Activated CD4-positive, alpha-beta T cell treated with anti-CD3 and anti-CD28 coated beads, Interleukin-2, amount 50 U/mL, for 24 hours (primary cell): ENCODE measurements around the gene SLC38A1.

Source experiments
- DNase-seq, 2 donors: peaks; one replicate each; pipeline ENCODE4 v3.0.0-alpha.2; 2020; ENCODE audit warnings: low read depth in 1 of 2, low spot score in 1 of 2

Gene SLC38A1

DNA sequence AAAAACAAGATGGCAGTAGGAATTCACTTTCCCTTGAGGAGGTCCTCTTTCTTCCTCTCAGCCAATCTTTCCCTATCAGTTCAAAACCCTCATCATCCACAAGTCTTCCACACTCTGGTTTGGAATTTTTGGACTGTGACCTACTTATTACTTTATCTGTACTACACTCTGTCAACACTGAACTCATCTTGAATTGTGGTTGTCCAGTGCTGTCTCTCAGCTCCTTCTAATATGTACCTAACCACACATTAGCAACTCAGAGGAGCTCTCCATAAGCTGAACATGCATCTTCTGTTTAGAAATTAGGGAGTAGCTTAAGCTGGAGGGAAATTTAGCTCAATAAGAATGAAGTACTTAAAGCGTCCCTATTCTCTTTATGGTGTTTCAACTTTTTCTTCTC is 34.8 kb downstream of the SLC38A1 start:
- no peak for DNase-seq

DNA sequence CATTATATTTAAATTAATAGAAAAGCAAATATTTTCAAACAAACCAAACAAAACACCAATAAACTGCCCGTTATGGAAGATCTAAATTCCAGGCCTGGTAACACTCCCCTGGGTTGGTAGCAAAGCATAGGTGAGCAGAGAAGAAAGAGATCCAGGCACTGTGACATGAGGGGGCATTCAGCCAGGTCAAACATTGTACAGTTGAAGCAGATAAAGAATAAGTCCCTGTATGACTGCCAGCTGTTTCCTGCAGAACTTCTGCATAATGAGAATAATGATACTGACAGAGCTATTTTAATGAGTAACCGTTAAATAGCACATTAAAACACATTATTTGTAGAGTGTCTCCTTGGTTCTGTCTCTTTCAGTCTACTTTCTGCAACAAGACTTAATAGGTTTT is 35.4 kb downstream of the SLC38A1 start:
- no peak for DNase-seq

DNA sequence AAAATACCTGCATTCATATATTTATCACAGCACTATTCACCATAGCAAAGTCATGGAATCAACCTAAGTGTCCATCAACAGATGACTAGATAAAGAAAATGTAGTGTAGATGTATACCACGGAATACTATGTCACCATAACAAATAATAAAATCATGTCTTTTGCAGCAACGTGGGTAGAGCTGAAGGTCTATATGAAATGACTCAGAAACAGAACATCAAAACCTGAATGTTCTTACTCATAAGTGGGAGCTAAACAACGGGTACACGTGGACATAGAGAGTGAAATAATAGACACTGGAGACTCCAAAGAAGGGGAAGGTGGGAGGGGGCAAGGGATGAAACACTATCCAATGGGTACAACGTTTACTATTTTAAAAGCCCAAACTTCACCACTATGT is 37.9 kb downstream of the SLC38A1 start:
- no peak for DNase-seq

DNA sequence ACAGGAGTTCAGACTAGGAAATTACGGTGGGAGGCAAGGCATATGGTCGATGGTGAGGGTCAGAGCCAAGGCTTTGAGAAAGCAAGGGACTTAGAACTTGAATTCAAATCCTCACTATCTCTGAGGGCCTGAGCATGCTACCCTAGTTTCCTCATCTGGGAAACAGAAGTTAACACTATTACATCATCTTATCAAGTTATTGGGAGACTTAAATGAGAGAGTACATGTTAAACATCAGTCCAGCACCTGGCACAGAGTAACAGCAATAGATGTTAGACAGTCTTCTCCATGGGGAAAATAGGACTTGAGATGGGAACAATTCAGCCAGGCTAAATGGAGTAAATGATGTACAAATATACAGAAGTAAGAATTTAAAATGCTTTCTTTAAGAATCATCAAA is 38.5 kb downstream of the SLC38A1 start:
- DNase-seq, result no peak

DNA sequence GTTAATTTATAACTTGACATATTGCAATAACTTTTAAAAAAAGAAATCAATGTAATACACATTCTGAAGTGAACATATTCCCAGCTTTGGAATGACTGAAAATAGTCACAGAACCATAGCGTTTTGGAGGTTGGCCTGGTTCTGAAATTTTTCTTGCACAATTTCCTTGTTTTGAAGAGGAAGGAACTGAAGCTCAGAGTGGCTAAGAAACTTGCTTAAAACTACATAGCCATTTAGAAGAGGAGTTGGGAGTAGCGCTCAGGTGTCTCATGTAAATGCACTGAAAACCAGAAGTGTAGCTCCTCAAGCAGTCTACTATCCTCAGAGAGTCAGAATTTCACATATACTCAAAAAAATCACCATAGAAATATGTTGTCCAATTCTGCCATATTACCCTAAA is 41.2 kb downstream of the SLC38A1 start:
- DNase-seq, result no peak

DNA sequence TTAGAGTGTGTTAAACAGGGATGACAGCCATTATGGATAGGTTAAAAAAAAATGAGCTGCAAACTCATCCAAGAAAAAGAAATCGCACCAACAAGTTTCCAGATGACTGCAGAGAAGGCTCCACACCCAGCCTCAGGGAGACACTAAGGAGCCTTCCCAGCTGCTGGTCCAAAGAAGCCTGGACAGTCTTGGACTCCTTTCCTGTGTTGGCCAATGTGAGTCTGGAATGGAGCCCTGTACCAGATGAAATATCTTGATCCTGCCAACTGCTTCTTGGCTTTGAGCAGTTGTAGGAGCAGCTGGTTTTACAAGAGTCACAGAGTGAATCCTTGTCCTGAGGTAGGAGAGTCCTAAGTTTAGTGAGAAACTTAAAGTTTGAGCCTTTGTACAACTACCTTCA is 44.5 kb downstream of the SLC38A1 start:
- DNase-seq, result no peak

DNA sequence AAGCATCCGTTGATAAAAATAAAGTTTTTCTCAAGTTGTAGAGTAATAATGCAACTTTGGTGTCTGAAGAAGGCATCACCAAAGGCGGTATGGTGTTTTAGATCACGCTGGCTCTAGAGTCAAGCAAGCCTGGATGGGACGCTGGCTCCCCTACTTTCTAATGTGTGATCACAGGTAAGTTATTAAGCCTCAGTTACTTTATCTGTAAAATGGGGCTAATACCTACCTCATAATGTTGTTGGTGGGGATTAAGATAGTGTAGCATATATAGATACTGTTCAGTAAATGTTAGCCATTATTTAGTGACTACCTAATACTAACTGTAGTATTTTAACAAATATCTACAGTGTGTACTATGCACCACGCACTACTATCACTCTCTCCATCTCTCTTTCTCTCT is 45.8 kb downstream of the SLC38A1 start:
- no peak for DNase-seq

DNA sequence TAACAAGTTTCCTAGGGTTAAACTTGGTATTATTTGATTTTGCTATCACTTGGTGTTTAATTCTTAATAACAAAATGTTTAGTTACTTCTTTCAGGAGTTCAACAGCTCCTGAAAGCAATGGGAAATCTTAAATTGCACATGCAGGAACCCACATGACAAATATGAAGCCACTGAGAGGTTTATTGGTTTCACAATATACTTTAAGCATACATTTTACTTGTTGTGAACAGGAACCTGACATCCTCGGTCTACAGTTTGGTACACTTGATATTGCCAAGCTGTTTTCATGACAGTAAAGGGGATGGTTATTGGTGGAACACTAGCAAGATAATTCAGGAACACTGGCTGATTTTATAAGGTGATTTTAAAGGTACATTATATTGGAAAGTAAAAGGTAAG is 46.2 kb downstream of the SLC38A1 start:
- no peak for DNase-seq

DNA sequence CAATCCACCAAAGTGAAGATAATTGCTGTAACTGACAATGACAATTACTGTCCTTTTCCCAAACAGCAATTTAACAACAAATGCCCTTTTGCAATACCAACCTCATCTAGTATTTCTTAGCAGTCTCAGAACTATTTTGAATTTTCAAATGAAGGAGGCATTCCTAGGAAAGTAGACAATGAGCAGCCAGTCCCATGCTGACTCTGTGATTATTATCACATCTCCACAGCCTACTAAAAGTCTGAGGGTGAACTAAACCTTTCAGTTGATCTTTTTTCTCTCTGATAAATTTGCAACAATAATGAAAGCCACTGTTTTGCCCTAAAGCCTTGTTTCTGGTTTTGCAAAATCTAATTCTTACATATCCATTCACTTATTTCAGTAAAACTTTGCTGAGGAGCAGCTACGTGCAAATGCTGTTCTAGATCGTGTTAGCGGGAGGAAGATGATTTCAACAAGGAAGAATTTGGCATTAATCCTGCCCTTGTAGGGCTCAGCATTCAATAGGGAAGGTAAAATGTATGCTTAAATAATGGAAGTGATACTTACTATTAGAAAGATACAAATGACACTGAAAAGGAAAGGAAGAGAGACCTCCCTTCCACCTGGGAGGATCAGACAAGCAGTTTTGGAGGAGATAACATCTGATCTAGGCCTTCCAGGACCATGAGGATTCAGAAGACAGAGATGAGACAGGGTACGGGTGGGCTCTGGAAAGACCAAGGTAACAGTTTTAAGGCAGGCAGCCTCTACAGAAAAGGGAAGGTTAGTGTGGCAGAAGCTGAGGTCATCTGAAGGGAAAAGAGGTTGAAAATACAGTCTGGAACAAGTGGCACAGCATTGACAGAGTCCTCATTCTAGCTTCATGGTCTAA is 47.4 kb downstream of the SLC38A1 start:
- no peak for DNase-seq

DNA sequence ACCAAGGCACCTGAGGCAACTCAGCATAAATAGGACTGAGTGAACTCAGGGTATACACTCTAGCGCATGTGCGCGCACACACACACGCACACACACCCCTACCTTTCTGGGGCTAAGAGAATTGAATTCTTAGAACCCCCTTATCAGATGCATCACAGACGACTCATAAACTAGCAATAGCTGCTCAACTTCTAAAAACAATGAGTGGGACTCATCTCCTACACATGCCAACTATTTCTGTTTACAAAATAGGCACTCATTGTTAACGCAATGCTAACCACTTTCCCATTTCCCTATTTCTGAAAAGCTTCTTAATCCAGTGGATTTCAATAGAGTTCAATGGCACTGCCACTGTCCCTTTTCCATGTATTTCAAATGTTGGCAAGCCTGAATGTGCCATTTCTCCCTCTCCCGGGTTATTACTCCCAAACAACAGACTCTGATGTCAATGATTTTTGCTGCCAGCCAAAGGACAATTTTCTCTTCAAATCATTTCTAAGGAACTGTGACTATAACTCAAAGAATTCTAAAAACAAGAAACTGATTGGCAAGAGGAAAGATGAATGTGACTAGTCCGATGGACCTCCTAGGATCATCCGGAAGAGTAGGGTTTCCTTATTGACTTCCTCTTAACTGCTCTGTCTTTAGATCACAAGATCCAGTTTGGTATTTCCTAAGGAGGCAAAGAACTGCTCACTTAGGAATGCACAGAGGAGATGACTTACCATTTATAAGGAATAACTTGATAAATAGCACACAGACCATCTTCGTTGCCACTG is 48.8 kb downstream of the SLC38A1 start:
- peak in 1 of 2 donors; percentile 57 for DNase-seq

DNA sequence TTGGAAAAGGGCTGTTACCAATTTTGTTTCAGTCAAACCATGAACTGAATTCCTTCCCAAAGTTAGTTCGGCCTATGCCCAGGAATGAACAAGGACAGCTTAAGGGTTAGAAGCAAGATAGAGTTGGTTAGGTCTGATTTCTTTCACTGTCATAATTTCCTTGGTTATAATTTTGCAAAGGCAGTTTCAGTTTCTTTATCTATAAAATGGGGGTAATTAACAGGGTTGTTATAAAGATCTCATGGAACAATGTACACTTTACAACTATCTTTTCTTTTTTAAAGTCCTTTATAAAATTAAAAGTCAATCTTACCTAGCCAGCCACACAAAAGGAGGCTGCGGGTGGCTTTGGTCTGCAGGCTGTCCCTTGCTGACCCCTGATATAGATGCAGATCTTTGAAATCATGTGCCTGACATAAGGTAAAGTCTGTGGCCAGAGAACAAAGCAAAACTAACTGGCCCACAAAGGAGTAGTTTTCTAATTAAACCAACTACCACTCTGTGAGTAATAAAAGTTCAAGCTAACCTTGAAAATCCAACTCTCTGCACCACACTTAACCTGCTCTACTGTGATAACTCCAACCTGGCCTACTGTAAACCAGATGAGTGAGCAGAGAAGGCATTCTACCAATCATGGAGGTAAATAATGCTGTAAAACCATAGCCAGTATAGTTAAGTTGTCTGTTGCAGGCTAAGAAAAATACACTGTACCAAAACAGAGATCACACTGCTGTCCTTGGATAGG is 49.5 kb downstream of the SLC38A1 start:
- no peak for DNase-seq

DNA sequence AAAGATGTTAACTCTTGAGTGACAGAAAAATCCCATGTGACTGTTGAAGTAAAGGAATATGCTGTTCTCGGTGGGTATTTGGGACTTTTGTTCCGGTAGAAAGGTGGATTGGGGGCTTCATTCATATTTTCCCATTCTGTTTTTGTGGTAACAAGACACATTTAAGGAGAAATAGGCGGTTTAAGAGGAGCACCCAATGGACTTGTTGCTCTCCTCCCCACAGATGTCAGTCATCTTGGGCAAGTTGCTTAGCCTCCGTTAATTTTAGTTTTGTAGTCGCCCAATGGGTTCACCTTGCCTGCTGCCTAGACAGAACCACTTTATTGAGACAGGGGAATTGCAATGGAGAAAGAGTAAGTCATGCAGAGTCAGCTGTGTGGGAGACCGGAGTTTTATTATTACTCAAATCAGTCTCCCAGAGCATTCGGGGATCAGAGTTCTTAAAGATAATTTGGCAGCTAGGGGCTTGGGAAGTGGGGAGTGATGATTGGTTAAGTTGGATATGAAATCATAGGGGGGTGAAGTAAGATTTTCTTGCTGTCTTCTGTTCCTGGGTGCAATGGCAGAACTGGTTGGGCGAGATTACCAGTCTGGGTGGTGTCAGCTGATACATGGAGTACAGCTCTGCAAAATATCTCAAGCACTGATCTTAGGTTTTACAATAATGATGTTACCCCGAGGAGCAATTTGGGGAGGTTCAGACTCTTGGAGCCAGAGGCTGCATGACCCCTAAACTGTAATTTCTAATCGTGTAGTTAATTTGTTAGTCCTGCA is 50.3 kb downstream of the SLC38A1 start:
- no peak for DNase-seq

DNA sequence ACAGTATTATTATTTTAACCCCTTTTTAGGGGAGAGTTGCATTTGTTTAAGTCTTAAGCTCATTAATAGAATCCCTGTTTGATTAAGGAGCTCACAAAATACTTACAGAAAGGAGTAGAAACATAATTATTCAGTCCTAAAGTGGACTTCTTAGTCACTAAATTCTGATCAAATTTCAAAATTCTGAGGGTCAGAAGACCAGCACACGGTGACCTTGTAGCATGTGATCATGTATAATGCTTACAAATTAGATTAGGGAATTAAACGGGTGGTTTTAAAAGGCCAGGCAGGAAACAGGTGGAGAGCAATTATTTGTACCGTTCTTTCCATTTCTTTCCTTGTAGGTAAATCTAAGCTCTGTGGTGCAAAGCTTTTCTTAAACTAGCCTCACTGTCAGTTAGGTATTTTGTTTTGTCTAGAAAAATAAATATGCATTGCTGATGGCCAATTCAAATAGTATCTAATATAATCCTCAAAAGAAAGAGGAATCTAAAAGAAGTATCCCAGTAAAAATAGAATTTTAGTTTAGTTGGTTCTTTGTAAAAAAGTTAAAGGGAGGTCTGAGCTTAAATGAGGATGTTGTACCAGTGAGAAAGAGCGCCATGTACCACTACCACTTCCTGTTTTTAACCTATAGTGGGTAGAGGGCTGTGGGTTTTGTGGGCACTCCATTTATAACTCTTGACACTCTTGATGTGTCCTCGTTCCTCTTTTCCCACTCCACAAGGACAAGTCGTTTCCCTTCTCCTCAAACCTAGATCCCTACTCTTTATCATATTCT is 51.1 kb downstream of the SLC38A1 start:
- peak in 1 of 2 donors; percentile 51 for DNase-seq

DNA sequence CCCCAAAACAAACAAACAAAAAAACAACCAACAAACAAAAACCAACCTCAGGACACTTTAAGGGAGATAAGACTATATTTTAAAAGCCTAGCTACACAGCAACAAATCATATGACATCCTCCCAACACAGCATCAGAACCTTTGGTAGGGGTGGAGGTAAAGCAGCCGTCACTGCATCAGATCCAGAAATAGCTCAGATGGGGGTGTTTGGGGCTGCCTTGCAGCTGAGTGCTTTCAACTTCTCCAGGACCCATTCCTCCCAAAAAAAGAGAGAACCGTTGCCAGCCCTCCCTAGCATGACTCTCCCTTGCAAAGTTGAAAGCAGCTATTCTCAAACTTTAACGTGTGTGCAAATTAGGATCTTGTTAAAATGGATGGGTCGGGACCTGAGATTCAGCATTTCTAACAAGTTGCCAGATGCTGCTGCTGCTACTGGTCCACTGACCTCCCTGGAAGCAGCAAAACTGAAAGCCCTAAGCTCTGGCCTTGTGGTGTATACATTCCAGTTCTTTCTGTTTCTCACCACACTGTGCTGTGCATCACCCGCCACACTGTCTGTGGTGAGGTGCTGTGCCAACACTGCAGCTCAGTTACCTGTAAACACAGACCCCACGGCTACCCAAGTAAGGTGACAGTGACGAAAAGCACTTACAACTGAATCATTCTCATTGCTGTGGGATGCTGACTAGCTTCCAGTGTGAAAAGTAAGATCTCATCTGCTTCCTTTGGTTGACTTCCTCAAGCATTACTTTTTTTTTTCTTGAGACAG is 54.0 kb downstream of the SLC38A1 start:
- DNase-seq, result peak; percentile 46 to 80

DNA sequence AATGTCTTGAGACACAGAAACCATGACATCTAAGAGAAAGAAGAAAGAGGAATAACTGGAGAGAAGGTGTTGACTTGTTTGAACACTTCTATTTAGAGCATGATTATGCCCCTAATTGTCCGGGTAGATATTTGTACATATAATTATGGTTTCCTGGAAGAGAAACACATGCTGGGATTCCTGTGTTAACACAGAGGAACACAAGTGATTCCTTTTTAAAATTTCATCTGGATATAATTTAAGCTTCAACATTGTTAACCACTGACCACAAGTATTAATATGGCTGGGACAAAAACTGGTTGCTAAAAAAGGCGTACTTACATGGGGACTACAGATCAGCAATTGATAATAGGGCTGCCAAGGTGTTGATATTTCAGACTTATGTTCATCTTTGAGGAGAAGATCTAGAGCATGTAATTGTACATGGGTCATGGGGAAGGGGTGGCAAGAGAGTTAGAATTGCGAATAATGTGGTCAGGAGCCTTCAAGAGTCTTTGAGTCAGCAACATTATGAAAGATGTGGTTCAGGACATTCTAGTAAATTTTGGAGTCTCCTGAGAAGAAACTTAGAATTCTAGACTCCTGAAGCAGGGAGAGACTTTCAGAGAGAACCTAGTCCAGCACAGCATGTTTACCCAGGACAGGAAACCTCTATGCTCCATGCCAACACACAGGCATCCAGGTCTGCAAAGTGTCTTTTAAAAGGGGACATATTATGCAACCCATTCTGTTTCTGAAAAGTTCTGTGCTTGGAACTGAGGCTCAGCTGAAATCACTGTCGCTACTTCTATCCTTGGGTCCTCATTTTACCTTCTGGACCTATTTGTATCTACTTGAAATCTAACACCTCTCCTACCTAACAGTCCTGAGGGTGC is 56.5 kb downstream of the SLC38A1 start:
- DNase-seq, result no peak

DNA sequence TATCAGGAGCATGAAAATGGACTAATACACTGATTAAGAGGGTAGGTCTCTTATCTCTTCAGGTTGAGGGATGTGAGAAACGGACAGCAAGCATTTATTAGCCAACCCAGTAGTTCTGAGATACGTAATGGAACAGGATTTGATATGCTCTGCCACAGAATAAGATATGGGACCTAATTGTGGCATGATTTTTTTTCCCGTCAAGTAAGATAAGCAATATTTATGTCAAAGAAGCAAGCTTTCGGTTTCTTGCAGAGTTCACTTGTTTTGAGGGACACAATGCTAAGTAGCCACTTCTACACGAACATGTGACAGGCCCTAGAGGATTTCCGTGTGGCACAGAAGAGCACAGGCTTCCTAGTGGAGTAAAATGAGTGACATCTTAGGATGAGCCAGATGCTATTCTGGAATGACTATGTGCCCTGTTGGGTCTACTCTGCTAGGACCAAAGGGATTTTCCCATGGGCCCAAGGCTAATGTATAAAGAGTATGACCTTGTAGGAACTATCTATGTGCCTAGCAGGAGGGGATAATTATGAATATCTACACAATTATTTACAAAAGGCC is 57.9 kb downstream of the SLC38A1 start:
- no peak for DNase-seq

DNA sequence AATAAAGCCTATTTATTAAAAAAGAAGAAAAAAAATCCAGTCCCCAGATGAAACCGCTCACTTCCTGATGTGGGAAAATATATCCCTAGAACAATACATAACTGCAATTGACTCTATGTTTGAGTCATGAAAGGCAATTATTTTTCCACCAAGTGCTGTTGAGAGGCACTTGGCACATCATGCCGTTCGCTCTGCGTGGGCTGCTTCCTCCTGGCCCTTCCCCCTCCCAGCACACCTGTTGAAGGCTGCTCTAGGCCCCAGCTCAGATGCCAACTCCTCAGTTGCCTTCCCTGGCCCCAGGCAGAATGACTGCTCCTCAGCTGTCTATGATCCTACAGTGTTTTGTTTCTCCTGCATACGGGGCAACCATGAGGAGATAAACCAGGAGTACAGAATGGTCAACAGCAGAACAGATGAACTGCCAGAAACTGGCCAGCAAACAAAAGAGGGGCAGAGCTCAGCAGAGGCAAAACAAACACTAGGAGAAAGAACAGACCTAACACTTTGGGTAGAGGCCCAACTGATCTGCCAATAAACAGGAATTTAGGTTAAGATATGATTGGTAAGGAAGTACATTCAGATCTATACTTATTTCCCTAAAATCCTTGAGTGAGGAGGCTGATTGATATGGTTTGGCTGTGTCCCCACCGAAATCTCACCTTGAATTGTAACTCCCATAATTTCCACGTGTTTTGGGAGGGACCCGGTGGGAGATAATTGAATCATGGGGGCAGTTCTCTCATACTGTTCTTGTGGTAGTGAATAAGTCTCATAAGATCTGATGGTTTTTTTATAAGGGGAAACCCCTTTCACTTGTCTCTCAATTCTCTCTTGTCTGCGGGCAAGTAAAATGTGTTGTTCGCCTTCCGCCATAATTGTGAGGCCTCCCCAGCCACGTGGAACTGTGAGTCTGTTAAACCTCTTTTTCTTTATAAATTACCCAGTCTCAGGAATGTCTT is 58.6 kb downstream of the SLC38A1 start:
- peak; percentile 47 to 67 for DNase-seq
